Endothelial cell of umbilical vein (primary cell): ENCODE measurements around the gene PRCD.
"Not testable (repeated sequence)": the region's sequence is repeated elsewhere in the genome, so short reads cannot be mapped to it uniquely, and the experiment has no call there.

Experiments used
- POLR2A ChIP-seq: IDR thresholded peaks from 2 replicates; pipeline ENCODE4 v1.6.1; 2012; ENCODE audit warnings: low read depth, mild to moderate bottlenecking, control low read depth, low read length
- POLR2AphosphoS5 ChIP-seq: IDR thresholded peaks from 2 replicates; pipeline ENCODE4 v1.6.1; 2012; ENCODE audit warnings: low read depth, mild to moderate bottlenecking, control low read depth, low read length, moderate library complexity; ENCODE audit not compliant: insufficient read depth
- TF ChIP-seq, protein P1 (sequence below), 2 donors: IDR thresholded peaks; 1 replicate in 1 of 2; 2 replicates in 1 of 2; pipeline ENCODE4 v1.5.1; 2011; ENCODE audit warnings: low read length in 2 of 2, mild to moderate bottlenecking in 2 of 2, moderate library complexity in 2 of 2, control low read depth in 1 of 2, inconsistent platforms in 1 of 2, low read depth in 1 of 2; ENCODE audit not compliant: insufficient read depth in 1 of 2; ENCODE audit errors: extremely low read depth in 1 of 2
- TF ChIP-seq, protein P2 (sequence below): IDR thresholded peaks from 2 replicates; pipeline ENCODE4 v1.6.1; 2011; ENCODE audit not compliant: insufficient read depth, insufficient read length

DNA sequence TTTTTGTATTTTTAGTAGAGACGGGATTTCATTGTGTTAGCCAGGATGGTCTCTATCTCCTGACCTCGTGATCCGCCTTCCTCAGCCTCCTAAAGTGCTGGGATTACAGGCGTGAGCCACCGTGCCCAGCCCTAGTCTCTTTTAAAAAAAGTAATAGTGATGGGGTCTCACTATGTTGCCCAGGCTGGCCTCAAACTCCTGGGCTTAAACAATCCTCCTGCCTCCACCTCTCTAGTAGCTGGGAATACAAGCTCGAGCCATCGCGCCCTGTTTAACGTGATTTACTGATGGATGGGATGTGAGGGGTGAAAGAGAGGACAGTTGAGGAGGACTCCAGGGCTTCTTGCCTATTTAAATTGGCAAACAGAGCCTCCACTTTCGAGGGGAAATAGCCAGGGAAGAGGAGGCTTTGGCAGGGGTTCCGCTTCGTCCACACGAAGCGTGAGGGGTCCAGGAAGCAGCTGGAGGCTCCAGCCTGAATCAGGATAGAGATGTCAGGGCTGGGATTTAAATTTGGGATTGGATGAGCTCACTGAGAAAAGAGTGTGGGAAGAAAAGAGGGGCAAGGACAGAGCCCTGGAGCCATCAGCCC lies 31.3 kb upstream of the PRCD start:
- TF ChIP-seq POLR2A, POLR2AphosphoS5: not testable (repeated sequence)
- TF ChIP-seq, protein P1, sequence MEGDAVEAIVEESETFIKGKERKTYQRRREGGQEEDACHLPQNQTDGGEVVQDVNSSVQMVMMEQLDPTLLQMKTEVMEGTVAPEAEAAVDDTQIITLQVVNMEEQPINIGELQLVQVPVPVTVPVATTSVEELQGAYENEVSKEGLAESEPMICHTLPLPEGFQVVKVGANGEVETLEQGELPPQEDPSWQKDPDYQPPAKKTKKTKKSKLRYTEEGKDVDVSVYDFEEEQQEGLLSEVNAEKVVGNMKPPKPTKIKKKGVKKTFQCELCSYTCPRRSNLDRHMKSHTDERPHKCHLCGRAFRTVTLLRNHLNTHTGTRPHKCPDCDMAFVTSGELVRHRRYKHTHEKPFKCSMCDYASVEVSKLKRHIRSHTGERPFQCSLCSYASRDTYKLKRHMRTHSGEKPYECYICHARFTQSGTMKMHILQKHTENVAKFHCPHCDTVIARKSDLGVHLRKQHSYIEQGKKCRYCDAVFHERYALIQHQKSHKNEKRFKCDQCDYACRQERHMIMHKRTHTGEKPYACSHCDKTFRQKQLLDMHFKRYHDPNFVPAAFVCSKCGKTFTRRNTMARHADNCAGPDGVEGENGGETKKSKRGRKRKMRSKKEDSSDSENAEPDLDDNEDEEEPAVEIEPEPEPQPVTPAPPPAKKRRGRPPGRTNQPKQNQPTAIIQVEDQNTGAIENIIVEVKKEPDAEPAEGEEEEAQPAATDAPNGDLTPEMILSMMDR (IDR thresholded peaks at IDR 0.05; ENCODE audit: extremely low read depth in 1 of 2, insufficient read depth in 1 of 2, low read depth in 1 of 2, low read length in 2 of 2), result not testable (repeated sequence)
- TF ChIP-seq, protein P2, sequence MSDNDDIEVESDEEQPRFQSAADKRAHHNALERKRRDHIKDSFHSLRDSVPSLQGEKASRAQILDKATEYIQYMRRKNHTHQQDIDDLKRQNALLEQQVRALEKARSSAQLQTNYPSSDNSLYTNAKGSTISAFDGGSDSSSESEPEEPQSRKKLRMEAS, result not testable (repeated sequence)
